Measurements from ENCODE around the gene KRTAP1-4.

Gene KRTAP1-4

DNA sequence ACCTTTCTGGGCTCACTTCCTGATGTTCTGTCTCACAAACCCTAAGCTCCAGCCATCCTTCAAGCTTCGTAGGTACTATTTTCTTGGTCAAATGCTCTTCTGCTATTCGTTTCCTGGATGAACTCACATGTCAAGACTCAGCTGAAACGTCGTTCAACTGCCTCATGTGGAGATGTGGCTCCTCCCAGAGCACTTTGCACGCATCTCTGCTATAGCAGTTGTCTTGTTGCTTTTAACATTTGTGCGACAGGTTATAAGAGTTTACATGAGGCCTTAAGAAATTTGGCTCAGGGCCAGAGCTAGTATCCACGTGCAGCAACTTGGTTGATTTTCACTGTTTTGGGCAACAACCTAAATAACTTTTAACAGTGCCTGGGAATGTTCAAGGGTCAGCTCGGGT, 43.1 kb downstream of the KRTAP1-4 start:
- TF ChIP-seq, protein P1, sequence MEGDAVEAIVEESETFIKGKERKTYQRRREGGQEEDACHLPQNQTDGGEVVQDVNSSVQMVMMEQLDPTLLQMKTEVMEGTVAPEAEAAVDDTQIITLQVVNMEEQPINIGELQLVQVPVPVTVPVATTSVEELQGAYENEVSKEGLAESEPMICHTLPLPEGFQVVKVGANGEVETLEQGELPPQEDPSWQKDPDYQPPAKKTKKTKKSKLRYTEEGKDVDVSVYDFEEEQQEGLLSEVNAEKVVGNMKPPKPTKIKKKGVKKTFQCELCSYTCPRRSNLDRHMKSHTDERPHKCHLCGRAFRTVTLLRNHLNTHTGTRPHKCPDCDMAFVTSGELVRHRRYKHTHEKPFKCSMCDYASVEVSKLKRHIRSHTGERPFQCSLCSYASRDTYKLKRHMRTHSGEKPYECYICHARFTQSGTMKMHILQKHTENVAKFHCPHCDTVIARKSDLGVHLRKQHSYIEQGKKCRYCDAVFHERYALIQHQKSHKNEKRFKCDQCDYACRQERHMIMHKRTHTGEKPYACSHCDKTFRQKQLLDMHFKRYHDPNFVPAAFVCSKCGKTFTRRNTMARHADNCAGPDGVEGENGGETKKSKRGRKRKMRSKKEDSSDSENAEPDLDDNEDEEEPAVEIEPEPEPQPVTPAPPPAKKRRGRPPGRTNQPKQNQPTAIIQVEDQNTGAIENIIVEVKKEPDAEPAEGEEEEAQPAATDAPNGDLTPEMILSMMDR (IDR thresholded peaks at IDR 0.05; ENCODE audit: low read depth, low read length): no peak

DNA sequence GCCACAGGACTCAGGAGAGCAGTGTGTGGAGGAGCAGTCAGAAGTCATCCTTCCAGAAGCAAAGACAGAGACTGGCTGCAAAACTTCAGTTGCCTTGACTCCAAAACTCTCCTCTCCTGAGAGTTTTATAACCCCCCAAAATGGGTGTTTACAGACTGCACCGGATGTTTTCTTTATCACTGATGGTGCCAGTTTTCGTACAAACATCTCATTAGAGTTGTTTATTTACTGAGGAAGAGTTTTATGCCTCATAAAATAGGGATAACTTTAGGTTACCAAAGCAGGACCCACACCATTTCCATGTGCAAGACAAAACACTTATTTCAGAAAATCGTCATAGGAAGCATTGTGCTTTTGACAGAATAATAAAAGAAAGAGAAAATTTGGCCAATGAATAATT, 45.8 kb downstream of the KRTAP1-4 start, which contains the start of gene KRT40:
TSS of gene KRT40 (minus strand) at position 101 of the 400 bp plus-strand sequence. CDS start at position 48, 53 bp downstream.
- TF ChIP-seq, protein P1 (IDR thresholded peaks at IDR 0.05; ENCODE audit: low read depth, low read length): no peak
- no peak within 1 kb of the TSS for H3K4me3 ChIP-seq (ENCODE audit: low read depth, low read length)

More for the DNA sequence above, 43.1 kb downstream of the KRTAP1-4 start:
- H3K4me3 ChIP-seq (ENCODE audit: low read depth, low read length): no peak overlapping the region

DNA sequence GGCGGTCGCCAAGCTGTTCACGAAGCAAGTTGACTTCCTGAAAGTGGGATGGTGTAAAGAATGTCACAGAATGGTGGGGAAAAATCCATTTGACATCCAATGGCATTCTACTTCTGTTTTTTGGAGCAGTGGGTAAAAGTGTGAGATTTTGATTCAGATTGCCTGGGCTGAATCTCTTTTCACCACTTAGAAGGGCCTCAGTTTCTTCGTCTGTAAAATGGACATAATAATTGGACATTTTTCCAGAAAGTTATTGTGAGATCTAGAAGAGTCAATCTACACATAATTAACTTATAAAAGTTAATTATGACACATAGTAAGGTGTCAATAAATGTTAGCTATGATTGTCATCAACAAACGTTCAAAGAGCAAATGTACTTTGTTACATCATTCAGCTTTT, 48.9 kb downstream of the KRTAP1-4 start:
- H3K4me3 ChIP-seq (ENCODE audit: low read depth, low read length): no peak overlapping the region
- TF ChIP-seq, protein P1 (IDR thresholded peaks at IDR 0.05; ENCODE audit: low read depth, low read length): no peak

DNA sequence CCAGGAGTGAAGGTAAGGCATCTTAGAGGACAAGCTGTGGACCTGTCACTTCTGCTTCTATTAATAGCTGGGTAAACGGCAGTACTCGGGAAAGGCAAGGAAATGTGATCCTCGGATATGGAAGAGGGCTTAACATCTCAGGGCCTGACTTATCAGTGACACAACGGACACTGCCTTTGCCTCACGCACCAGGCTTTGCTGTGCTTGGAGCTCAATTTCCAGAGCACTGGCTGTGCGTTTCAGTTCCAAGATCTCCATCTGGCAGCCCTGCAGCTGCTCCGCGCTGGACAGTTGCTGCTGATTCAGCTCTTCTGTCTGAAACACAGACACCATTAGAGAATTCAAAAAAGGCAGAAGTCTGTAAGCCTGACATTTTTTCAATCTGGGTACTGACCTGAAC, 49.4 kb downstream of the KRTAP1-4 start:
- TF ChIP-seq, protein P1 (IDR thresholded peaks at IDR 0.05; ENCODE audit: low read depth, low read length): no peak
- H3K4me3 ChIP-seq (ENCODE audit: low read depth, low read length): no peak overlapping the region

- no peak overlapping the region for H3K4me3 ChIP-seq (ENCODE audit: low read depth, low read length)
- TF ChIP-seq, protein P1 (IDR thresholded peaks at IDR 0.05; ENCODE audit: low read depth, low read length): no peak
Measured at GRCh38 chr17:40980117-40980516, 49.9 kb downstream of the KRTAP1-4 start.
